Natural killer cell treated with Interleukin-12 subunit alpha and Interleukin-12 subunit beta and Interleukin-15 and Interleukin-18, amount 100 ng/mL, for 72 hours (primary cell): Measurements from ENCODE around the gene GJA8. TPM values are rescaled to one million over a fixed set of nuclear protein-coding genes. Genes with fewer than 3 reads are reported as not detected.
"Not testable (repeated sequence)": the region's sequence is repeated elsewhere in the genome, so short reads cannot be mapped to it uniquely, and the experiment has no call there.

Source experiments
- ATAC-seq, 2 donors: fragments of 150-1000 bp; cut with Tn5 transposase in 1 of 2; sonication (Bioruptor Pico), chemical (Tn5 transposase) in 1 of 2; 2 replicates each; pipeline ENCODE4 v1.10.0; 2021
- DNase-seq: peaks from one replicate; pipeline ENCODE4 v3.0.0; 2022; ENCODE audit warnings: low spot score
- H3K27ac Mint-ChIP-seq, 2 donors: 1 replicate in 1 of 2; 2 replicates in 1 of 2; pipeline ENCODE4 v1.8.0; 2022; ENCODE audit warnings: mixed read lengths in 2 of 2, mild to moderate bottlenecking in 1 of 2, moderate library complexity in 1 of 2
- H3K27me3 Mint-ChIP-seq, 2 donors: 1 replicate in 1 of 2; 2 replicates in 1 of 2; pipeline ENCODE4 v1.8.0; 2022; ENCODE audit warnings: mixed read lengths in 2 of 2
- H3K36me3 Mint-ChIP-seq: one replicate; pipeline ENCODE4 v1.8.0; 2022; ENCODE audit warnings: mixed read lengths
- H3K4me1 Mint-ChIP-seq, 2 donors: 1 replicate in 1 of 2; 2 replicates in 1 of 2; pipeline ENCODE4 v1.8.0; 2022; ENCODE audit warnings: low read depth in 2 of 2, mixed read lengths in 2 of 2, mild to moderate bottlenecking in 1 of 2
- H3K4me3 Mint-ChIP-seq: one replicate; pipeline ENCODE4 v1.8.0; 2022; ENCODE audit warnings: mixed read lengths
- H3K9me3 Mint-ChIP-seq: 2 replicates; pipeline ENCODE4 v1.8.0; 2022; ENCODE audit warnings: mixed read lengths
- total RNA-seq, 2 donors: library from RNA; stranded (reverse); gene quantifications; one replicate each; pipeline ENCODE4 v1.2.3, GENCODE V29; 2022

GJA8 gene
- total RNA-seq, 2 donors from 2014 or later = not detected

DNA sequence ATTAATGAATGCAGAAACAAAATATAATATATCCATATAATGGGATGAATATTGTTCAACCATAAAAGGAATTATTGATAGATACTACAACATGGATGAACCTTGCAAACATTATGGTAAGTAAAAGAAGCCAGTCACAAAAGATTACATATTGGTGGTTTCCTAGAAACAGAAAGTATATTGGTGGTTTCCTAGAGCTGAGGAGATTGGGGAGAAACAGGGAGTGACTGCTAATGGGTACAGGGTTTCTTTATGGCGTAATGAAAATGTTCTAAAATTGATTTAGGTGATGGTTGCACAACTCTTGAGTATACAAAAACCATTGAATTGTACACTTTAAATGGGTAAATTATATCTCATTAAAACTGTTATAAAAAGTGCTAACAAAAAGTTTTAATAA lies 40.0 kb downstream of the GJA8 start:
- H3K27me3 Mint-ChIP-seq, H3K27ac Mint-ChIP-seq, DNase-seq, H3K4me1 Mint-ChIP-seq, ATAC-seq, H3K36me3 Mint-ChIP-seq, H3K9me3 Mint-ChIP-seq, H3K4me3 Mint-ChIP-seq: not testable (repeated sequence)

DNA sequence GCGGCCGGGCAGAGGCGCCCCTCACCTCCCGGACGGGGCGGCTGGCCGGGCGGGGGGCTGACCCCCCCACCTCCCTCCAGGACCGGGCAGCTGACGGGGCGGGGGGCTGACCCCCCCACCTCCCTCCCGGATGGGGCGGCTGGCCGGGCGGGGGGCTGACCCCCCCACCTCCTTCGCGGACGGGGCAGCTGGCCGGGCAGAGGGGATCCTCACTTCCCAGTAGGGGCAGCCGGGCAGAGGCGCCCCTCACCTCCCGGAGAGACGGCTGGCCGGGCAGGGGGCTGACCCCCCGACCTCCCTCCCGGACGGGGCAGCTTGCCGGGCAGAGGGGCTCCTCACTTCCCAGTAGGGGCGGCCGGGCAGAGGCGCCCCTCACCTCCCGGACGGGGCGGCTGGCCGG lies 46.9 kb downstream of the GJA8 start:
- not testable (repeated sequence) for DNase-seq, H3K27ac Mint-ChIP-seq, H3K4me1 Mint-ChIP-seq

More for the DNA sequence above, 46.9 kb downstream of the GJA8 start:
- not testable (repeated sequence) for ATAC-seq, H3K27me3 Mint-ChIP-seq, H3K36me3 Mint-ChIP-seq, H3K4me3 Mint-ChIP-seq, H3K9me3 Mint-ChIP-seq

Other genes with a start within 250 kb of the GJA8 start
- gene ACP6, start 232.3 kb upstream of the GJA8 start, total RNA-seq = 10 to 100 TPM in 1 of 2 donors, 1 to 10 TPM in 1; 4.7 to 13.2 TPM
- gene GJA5, start 142.2 kb upstream of the GJA8 start, total RNA-seq = not detected
- gene GPR89B, start 25.6 kb downstream of the GJA8 start, total RNA-seq = 10 to 100 TPM; 17.2 to 33.5 TPM
- 10 to 100 TPM; 10.0 to 14.1 TPM for gene NBPF11, start 249.5 kb downstream of the GJA8 start, total RNA-seq